ENCODE results near the gene KIF5B. TPM values are rescaled to one million over a fixed set of nuclear protein-coding genes. Genes with fewer than 3 reads are reported as not detected.
"Not testable (repeated sequence)": the region's sequence is repeated elsewhere in the genome, so short reads cannot be mapped to it uniquely, and the experiment has no call there.

The KIF5B gene
- total and polyA plus RNA-seq, 2 of the 8 experiments (the other 6 are each of a cell fraction or from before 2014, with no cell fraction given) = 9.8 to 68.4 TPM

DNA sequence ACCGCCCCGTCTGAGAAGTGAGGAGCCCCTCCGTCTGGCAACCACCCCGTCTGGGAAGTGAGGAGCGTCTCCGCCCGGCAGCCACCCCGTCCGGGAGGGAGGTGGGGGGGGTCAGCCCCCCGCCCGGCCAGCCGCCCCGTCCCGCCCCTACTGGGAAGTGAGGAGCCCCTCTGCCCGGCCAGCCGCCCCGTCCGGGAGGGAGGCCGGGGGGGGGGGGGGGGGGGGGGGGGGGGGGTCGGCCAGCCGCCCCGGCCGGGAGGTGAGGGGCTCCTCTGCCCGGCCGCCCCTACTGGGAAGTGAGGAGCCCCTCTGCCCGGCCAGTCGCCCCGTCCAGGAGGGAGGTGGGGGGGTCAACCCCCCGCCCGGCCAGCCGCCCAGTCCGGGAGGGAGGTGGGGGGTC, 86.4 kb downstream of the KIF5B start:
- H2BK12ac ChIP-seq (ENCODE audit: low read depth, low read length); H3K18ac ChIP-seq (ENCODE audit: extremely low read depth, low read length); H4K5ac ChIP-seq (ENCODE audit: insufficient read length, low read depth, low read length); H3K9ac ChIP-seq (replicated peaks in 1 of 4; ENCODE audit: extremely low read depth in 1 of 4, low read depth in 3 of 4, low read length in 3 of 4); POLR2A ChIA-PET (ENCODE audit: partially characterized antibody); H2BK120ac ChIP-seq (replicated peaks; ENCODE audit: low read depth, low read length); H2AK5ac ChIP-seq (ENCODE audit: low read depth, low read length); H3K27ac ChIP-seq (ENCODE audit: low read depth, low read length); H3K56ac ChIP-seq (replicated peaks; ENCODE audit: insufficient read length, low read depth, low read length); H3K4me2 ChIP-seq (ENCODE audit: insufficient read depth in 1 of 2, low read depth in 2 of 2, low read length in 2 of 2); H3K79me1 ChIP-seq (ENCODE audit: low read depth, low read length); H2BK5ac ChIP-seq (ENCODE audit: low read depth, low read length); CTCF ChIA-PET (ENCODE audit: partially characterized antibody); H3K14ac ChIP-seq (ENCODE audit: insufficient read length); H4K91ac ChIP-seq (replicated peaks; ENCODE audit: insufficient read length, low read length); H3K4ac ChIP-seq (replicated peaks; ENCODE audit: insufficient read length, low read depth, low read length); H3K4me1 ChIP-seq (replicated peaks in 1 of 4; ENCODE audit: control insufficient read depth in 3 of 4, insufficient read depth in 4 of 4, low read length in 3 of 4); H3K9me3 ChIP-seq (ENCODE audit: insufficient read depth in 2 of 2, low read depth in 1 of 2, low read length in 1 of 2); H3K36me3 ChIP-seq (ENCODE audit: control insufficient read depth in 2 of 4, insufficient read depth in 4 of 4, low read length in 3 of 4); H2BK15ac ChIP-seq (ENCODE audit: low read length); FAIRE-seq; H3K79me2 ChIP-seq (ENCODE audit: control insufficient read depth in 1 of 2, insufficient read depth in 2 of 2, low read length in 2 of 2); H4K20me1 ChIP-seq (replicated peaks in 1 of 2; ENCODE audit: control insufficient read depth in 1 of 2, insufficient read depth in 2 of 2, low read length in 2 of 2); DNase-seq (ENCODE audit: low read depth in 1 of 2, low spot score in 2 of 2); H2BK20ac ChIP-seq (ENCODE audit: low read length); H4K8ac ChIP-seq (ENCODE audit: extremely low read depth, insufficient read depth, low read length); H3K23me2 ChIP-seq (ENCODE audit: low read depth, low read length); H3K23ac ChIP-seq (ENCODE audit: insufficient read length); H2AFZ ChIP-seq (ENCODE audit: low read length); H3K4me3 ChIP-seq (ENCODE audit: extremely low read depth in 1 of 4, insufficient read depth in 2 of 4, low read depth in 3 of 4, low read length in 4 of 4); H3K27me3 ChIP-seq (replicated peaks in 1 of 4; ENCODE audit: control insufficient read depth in 3 of 4, extremely low read depth in 1 of 4, insufficient read depth in 3 of 4, low read length in 3 of 4): not testable (repeated sequence)
- WGBS, 2 experiments (ENCODE audit: extremely low coverage in 1 of 2, insufficient coverage in 1 of 2, insufficient read length in 1 of 2, insufficient replicate concordance in 2 of 2, low coverage in 1 of 2, low lambda C conversion rate in 2 of 2, missing lambda C conversion rate in 1 of 2) = no CpG with 5 or more reads among the region's 32 CpGs
